ENCODE results near the gene FLNB.

Gene FLNB

GRCh38 chr3:58155838-58156237, 147.6 kb downstream of the FLNB start:
- no peak overlapping the region for H2BK120ac ChIP-seq (ENCODE audit: low read depth, low read length)
- WGBS, 2 donors (ENCODE audit: extremely low coverage in 2 of 2, insufficient read length in 2 of 2, insufficient replicate concordance in 1 of 2), result no CpG with 5 or more reads among the region's 10 CpGs
- H3K4ac ChIP-seq (ENCODE audit: low read length), result no peak overlapping the region
- no peak overlapping the region for H2AFZ ChIP-seq (ENCODE audit: low read length)
- no peak overlapping the region for H3K18ac ChIP-seq (ENCODE audit: low read length)
- H3K4me1 ChIP-seq (ENCODE audit: control insufficient read depth in 2 of 2, insufficient read depth in 1 of 2, low read depth in 1 of 2, low read length in 2 of 2), result peaks cover 0 to 9% of the 10 kb centered on the region in 2 donors
- H3K27ac ChIP-seq (replicated peaks; ENCODE audit: low read length), result no peak overlapping the region
- no peaks in the 10 kb centered on the region for H3K27me3 ChIP-seq (ENCODE audit: control insufficient read depth in 3 of 3, insufficient read depth in 3 of 3, low read depth in 1 of 3, low read length in 3 of 3)
- H3K79me1 ChIP-seq (ENCODE audit: low read depth, low read length), result no peaks in the 10 kb centered on the region
- no peak for DNase-seq (ENCODE audit: low spot score)
- no peaks in the 10 kb centered on the region for H3K9me3 ChIP-seq (replicated peaks in 1 of 2; ENCODE audit: control insufficient read depth in 2 of 2, insufficient read depth in 1 of 2, low read depth in 1 of 2, low read length in 2 of 2)
- no peak overlapping the region for H4K91ac ChIP-seq (ENCODE audit: low read depth, low read length, poor library complexity)
- H4K8ac ChIP-seq (ENCODE audit: low read depth, low read length), result no peak overlapping the region
- no peak overlapping the region for H2AK5ac ChIP-seq (ENCODE audit: low read depth, low read length)
- H3K4me3 ChIP-seq (ENCODE audit: low read length in 2 of 2), result no peak overlapping the region
- no peak overlapping the region for H2BK15ac ChIP-seq (ENCODE audit: low read length)
- no peak overlapping the region for H2BK5ac ChIP-seq (ENCODE audit: low read length)
- H3K4me2 ChIP-seq (ENCODE audit: insufficient read depth, low read length, poor library complexity, severe bottlenecking), result no peak overlapping the region
- H3K9ac ChIP-seq (ENCODE audit: low read depth, low read length, poor library complexity), result no peak overlapping the region
- peak overlapping the region; percentile 40 for H3K23ac ChIP-seq (ENCODE audit: low read depth, low read length, poor library complexity)
- H3K14ac ChIP-seq (ENCODE audit: low read length), result no peak overlapping the region
- H2BK12ac ChIP-seq (ENCODE audit: low read length), result no peak overlapping the region
- H3K36me3 ChIP-seq (replicated peaks in 1 of 2; ENCODE audit: control insufficient read depth in 2 of 2, insufficient read depth in 2 of 2, low read length in 2 of 2), result peaks cover 13 to 30% of the 10 kb centered on the region in 2 donors

DNA sequence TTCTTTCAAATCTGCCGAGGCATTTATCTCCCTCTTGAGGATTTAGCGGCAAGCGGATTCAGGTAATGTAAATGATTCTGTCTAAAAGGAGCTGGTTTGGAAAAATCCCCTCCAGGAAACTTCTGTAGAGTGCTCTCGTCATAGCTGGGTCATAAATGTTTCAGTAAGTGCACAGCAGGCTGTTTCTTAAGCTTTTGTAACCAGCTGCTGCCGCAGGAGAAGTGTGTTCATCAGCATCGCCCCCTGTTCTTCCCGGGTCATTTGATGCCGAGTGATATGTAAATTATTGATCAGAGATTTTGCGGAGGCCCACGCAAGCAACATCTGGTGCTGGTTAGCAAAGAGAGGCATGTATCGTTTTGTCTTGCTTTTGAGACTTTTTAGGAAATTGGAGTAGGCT, 149.5 kb downstream of the FLNB start:
- Histone ChIP-seq H3K14ac (ENCODE audit: low read length) (no peak overlapping the region), H3K4me2 (ENCODE audit: insufficient read depth, low read length, poor library complexity, severe bottlenecking) (no peak overlapping the region), H2BK120ac (ENCODE audit: low read depth, low read length) (no peak overlapping the region), H3K4me3 (ENCODE audit: low read length in 2 of 2) (no peak overlapping the region), H2BK15ac (ENCODE audit: low read length) (no peak overlapping the region), H2BK5ac (ENCODE audit: low read length) (no peak overlapping the region), H2AFZ (ENCODE audit: low read length) (peak overlapping the region; percentile 12), H3K9ac (ENCODE audit: low read depth, low read length, poor library complexity) (no peak overlapping the region), H2AK5ac (ENCODE audit: low read depth, low read length) (no peak overlapping the region), H3K23ac (ENCODE audit: low read depth, low read length, poor library complexity) (no peak overlapping the region), H2BK12ac (ENCODE audit: low read length) (no peak overlapping the region), H3K27me3 (ENCODE audit: control insufficient read depth in 3 of 3, insufficient read depth in 3 of 3, low read depth in 1 of 3, low read length in 3 of 3) (no peaks in the 10 kb centered on the region), H3K36me3 (replicated peaks in 1 of 2; ENCODE audit: control insufficient read depth in 2 of 2, insufficient read depth in 2 of 2, low read length in 2 of 2) (peaks cover 19 to 24% of the 10 kb centered on the region in 2 donors), H3K4ac (ENCODE audit: low read length) (no peak overlapping the region), H3K79me1 (ENCODE audit: low read depth, low read length) (no peaks in the 10 kb centered on the region), H3K18ac (ENCODE audit: low read length) (no peak overlapping the region), H4K8ac (ENCODE audit: low read depth, low read length) (no peak overlapping the region), H4K91ac (ENCODE audit: low read depth, low read length, poor library complexity) (no peak overlapping the region), H3K27ac (replicated peaks; ENCODE audit: low read length) (no peak overlapping the region), H3K9me3 (replicated peaks in 1 of 2; ENCODE audit: control insufficient read depth in 2 of 2, insufficient read depth in 1 of 2, low read depth in 1 of 2, low read length in 2 of 2) (peaks cover 0 to 2% of the 10 kb centered on the region in 2 donors), H3K4me1 (ENCODE audit: control insufficient read depth in 2 of 2, insufficient read depth in 1 of 2, low read depth in 1 of 2, low read length in 2 of 2) (peaks cover 1 to 9% of the 10 kb centered on the region in 2 donors)
- no CpG with 5 or more reads among the region's 11 CpGs for WGBS, 2 donors (ENCODE audit: extremely low coverage in 2 of 2, insufficient read length in 2 of 2, insufficient replicate concordance in 1 of 2)
- DNase-seq (ENCODE audit: low spot score), result no peak

- H3K36me3 ChIP-seq (replicated peaks in 1 of 2; ENCODE audit: control insufficient read depth in 2 of 2, insufficient read depth in 2 of 2, low read length in 2 of 2), result peaks cover 14 to 17% of the 10 kb centered on the region in 2 donors
- no peak overlapping the region for H3K23ac ChIP-seq (ENCODE audit: low read depth, low read length, poor library complexity)
- H2AK5ac ChIP-seq (ENCODE audit: low read depth, low read length), result no peak overlapping the region
- H2BK120ac ChIP-seq (ENCODE audit: low read depth, low read length), result no peak overlapping the region
- no peak overlapping the region for H3K4me3 ChIP-seq (ENCODE audit: low read length in 2 of 2)
- H3K18ac ChIP-seq (ENCODE audit: low read length), result no peak overlapping the region
- WGBS, 2 donors (ENCODE audit: extremely low coverage in 2 of 2, insufficient read length in 2 of 2, insufficient replicate concordance in 1 of 2), result no CpG with 5 or more reads among the region's 7 CpGs
- peaks cover 3 to 9% of the 10 kb centered on the region in 2 donors for H3K4me1 ChIP-seq (ENCODE audit: control insufficient read depth in 2 of 2, insufficient read depth in 1 of 2, low read depth in 1 of 2, low read length in 2 of 2)
- H2BK12ac ChIP-seq (ENCODE audit: low read length), result no peak overlapping the region
- no peak overlapping the region for H3K27ac ChIP-seq (replicated peaks; ENCODE audit: low read length)
- no peak overlapping the region for H3K4me2 ChIP-seq (ENCODE audit: insufficient read depth, low read length, poor library complexity, severe bottlenecking)
- no peak overlapping the region for H2BK5ac ChIP-seq (ENCODE audit: low read length)
- H4K91ac ChIP-seq (ENCODE audit: low read depth, low read length, poor library complexity), result no peak overlapping the region
- no peaks in the 10 kb centered on the region for H3K79me1 ChIP-seq (ENCODE audit: low read depth, low read length)
- H3K9ac ChIP-seq (ENCODE audit: low read depth, low read length, poor library complexity), result no peak overlapping the region
- no peak overlapping the region for H4K8ac ChIP-seq (ENCODE audit: low read depth, low read length)
- no peak overlapping the region for H2BK15ac ChIP-seq (ENCODE audit: low read length)
- H2AFZ ChIP-seq (ENCODE audit: low read length), result no peak overlapping the region
- no peak overlapping the region for H3K4ac ChIP-seq (ENCODE audit: low read length)
- H3K9me3 ChIP-seq (replicated peaks in 1 of 2; ENCODE audit: control insufficient read depth in 2 of 2, insufficient read depth in 1 of 2, low read depth in 1 of 2, low read length in 2 of 2), result peaks cover 0 to 2% of the 10 kb centered on the region in 2 donors
- no peak overlapping the region for H3K14ac ChIP-seq (ENCODE audit: low read length)
- no peak for DNase-seq (ENCODE audit: low spot score)
- no peaks in the 10 kb centered on the region for H3K27me3 ChIP-seq (ENCODE audit: control insufficient read depth in 3 of 3, insufficient read depth in 3 of 3, low read depth in 1 of 3, low read length in 3 of 3)
These were observed 150.4 kb downstream of the FLNB start for GRCh38 chr3:58158442-58159153.

GRCh38 chr3:58160399-58160798, 152.2 kb downstream of the FLNB start:
- Histone ChIP-seq H3K27ac (replicated peaks; ENCODE audit: low read length) (no peak overlapping the region), H3K4me1 (ENCODE audit: control insufficient read depth in 2 of 2, insufficient read depth in 1 of 2, low read depth in 1 of 2, low read length in 2 of 2) (peaks cover 9 to 19% of the 10 kb centered on the region in 2 donors), H2BK5ac (ENCODE audit: low read length) (no peak overlapping the region), H3K18ac (ENCODE audit: low read length) (no peak overlapping the region), H4K8ac (ENCODE audit: low read depth, low read length) (no peak overlapping the region), H2AFZ (ENCODE audit: low read length) (no peak overlapping the region), H2AK5ac (ENCODE audit: low read depth, low read length) (no peak overlapping the region), H3K36me3 (replicated peaks in 1 of 2; ENCODE audit: control insufficient read depth in 2 of 2, insufficient read depth in 2 of 2, low read length in 2 of 2) (peaks cover 7 to 11% of the 10 kb centered on the region in 2 donors), H2BK120ac (ENCODE audit: low read depth, low read length) (no peak overlapping the region), H3K9me3 (replicated peaks in 1 of 2; ENCODE audit: control insufficient read depth in 2 of 2, insufficient read depth in 1 of 2, low read depth in 1 of 2, low read length in 2 of 2) (peaks cover 0 to 2% of the 10 kb centered on the region in 2 donors), H2BK15ac (ENCODE audit: low read length) (no peak overlapping the region), H3K9ac (ENCODE audit: low read depth, low read length, poor library complexity) (no peak overlapping the region), H3K14ac (ENCODE audit: low read length) (no peak overlapping the region), H2BK12ac (ENCODE audit: low read length) (no peak overlapping the region), H3K27me3 (ENCODE audit: control insufficient read depth in 3 of 3, insufficient read depth in 3 of 3, low read depth in 1 of 3, low read length in 3 of 3) (no peaks in the 10 kb centered on the region), H3K4ac (ENCODE audit: low read length) (no peak overlapping the region), H3K23ac (ENCODE audit: low read depth, low read length, poor library complexity) (no peak overlapping the region), H4K91ac (ENCODE audit: low read depth, low read length, poor library complexity) (no peak overlapping the region), H3K4me3 (ENCODE audit: low read length in 2 of 2) (no peak overlapping the region), H3K79me1 (ENCODE audit: low read depth, low read length) (no peaks in the 10 kb centered on the region), H3K4me2 (ENCODE audit: insufficient read depth, low read length, poor library complexity, severe bottlenecking) (no peak overlapping the region)
- WGBS, 2 donors (ENCODE audit: extremely low coverage in 2 of 2, insufficient read length in 2 of 2, insufficient replicate concordance in 1 of 2), result no CpG with 5 or more reads among the region's 1 CpG
- DNase-seq (ENCODE audit: low spot score), result no peak

Data from neuronal stem cell (in vitro differentiated cells).